DOHH2 (cell line): Measurements from ENCODE around the gene ADRA1B.

Source experiments
- H3F3A ChIP-seq: fragments of 200-600 bp; sonication (generic), shearing (Covaris generic); 2 replicates; pipeline ENCODE4 v1.6.0; 2016; ENCODE audit warnings: antibody characterized with exemption, mild to moderate bottlenecking; ENCODE audit not compliant: control insufficient read depth, insufficient read depth
- H3K27ac ChIP-seq: fragments of 200-600 bp; sonication (generic); 2 replicates; pipeline ENCODE4 v1.5.1; 2014; ENCODE audit warnings: low read depth, mild to moderate bottlenecking, low read length, moderate library complexity
- H3K27me3 ChIP-seq: fragments of 200-600 bp; sonication (generic); 2 replicates; pipeline ENCODE4 v1.6.1; 2014; ENCODE audit warnings: mild to moderate bottlenecking, low read length, mixed read lengths; ENCODE audit not compliant: control insufficient read depth
- H3K36me3 ChIP-seq: fragments of 200-600 bp; sonication (generic); 2 replicates; pipeline ENCODE4 v1.6.1; 2014; ENCODE audit warnings: mild to moderate bottlenecking, low read length, moderate library complexity, mixed read lengths; ENCODE audit not compliant: control insufficient read depth
- H3K4me1 ChIP-seq: fragments of 200-600 bp; sonication (generic); 2 replicates; pipeline ENCODE4 v1.6.1; 2014; ENCODE audit warnings: mild to moderate bottlenecking, low read length, mixed read lengths; ENCODE audit not compliant: control insufficient read depth
- H3K4me2 ChIP-seq: fragments of 200-600 bp; sonication (generic); 2 replicates; pipeline ENCODE4 v1.6.0; 2014; ENCODE audit warnings: mild to moderate bottlenecking, low read length, moderate library complexity
- H3K4me3 ChIP-seq: fragments of 200-600 bp; sonication (generic); 2 replicates; pipeline ENCODE4 v1.5.1; 2014; ENCODE audit warnings: mild to moderate bottlenecking, low read length, mixed read lengths
- H3K79me2 ChIP-seq: fragments of 200-600 bp; sonication (generic); 2 replicates; pipeline ENCODE4 v1.6.1; 2014; ENCODE audit warnings: mild to moderate bottlenecking, low read length, mixed read lengths; ENCODE audit not compliant: control insufficient read depth
- H3K9me2 ChIP-seq: fragments of 200-600 bp; sonication (generic); replicated peaks from 2 replicates; pipeline ENCODE4 v1.6.1; 2014; ENCODE audit warnings: mild to moderate bottlenecking, low read length, mixed read lengths; ENCODE audit not compliant: control insufficient read depth
- H3K9me3 ChIP-seq: fragments of 200-600 bp; sonication (generic); 2 replicates; pipeline ENCODE4 v1.6.1; 2014; ENCODE audit warnings: antibody characterized with exemption, low read length, mixed read lengths; ENCODE audit not compliant: control insufficient read depth, insufficient read depth
- H4K20me1 ChIP-seq: fragments of 200-600 bp; sonication (generic); 2 replicates; pipeline ENCODE4 v1.6.0; 2014; ENCODE audit warnings: low read depth, mild to moderate bottlenecking, antibody characterized with exemption, low read length, moderate library complexity; ENCODE audit not compliant: control insufficient read depth, insufficient read depth
- CTCF ChIP-seq: fragments of 200-600 bp; sonication (generic); IDR thresholded peaks from one replicate; pipeline ENCODE4 v1.5.1; 2014; ENCODE audit warnings: antibody characterized with exemption, mild to moderate bottlenecking, low read depth, low read length; ENCODE audit not compliant: poor library complexity, severe bottlenecking
- EZH2phosphoT487 ChIP-seq: fragments of 200-600 bp; sonication (generic); IDR thresholded peaks from 2 replicates; pipeline ENCODE4 v1.6.1; 2017; ENCODE audit warnings: borderline replicate concordance, mild to moderate bottlenecking, antibody characterized with exemption, low read length, moderate library complexity, mixed read lengths

Gene ADRA1B

GRCh38 chr5:159937580-159937979, 21.3 kb downstream of the ADRA1B start:
- Histone ChIP-seq H3K9me2 (no peaks in the 10 kb centered on the region), H4K20me1 (no peaks in the 10 kb centered on the region), H3K9me3 (no peaks in the 10 kb centered on the region), H3K4me3 (no peak overlapping the region), H3K36me3 (no peaks in the 10 kb centered on the region), H3K27ac (no peak overlapping the region), H3K27me3 (peaks cover 5% of the 10 kb centered on the region; the same call in 1 of the 2 replicates), H3K4me2 (no peak overlapping the region), H3F3A (no peaks in the 10 kb centered on the region), H3K4me1 (no peaks in the 10 kb centered on the region), H3K79me2 (no peaks in the 10 kb centered on the region)
- no peak for TF ChIP-seq EZH2phosphoT487
- TF ChIP-seq CTCF = no peak

- TF ChIP-seq EZH2phosphoT487 (no peak), CTCF (no peak)
- H3K4me1 ChIP-seq = no peaks in the 10 kb centered on the region
Measured at GRCh38 chr5:159943326-159943725, 27.0 kb downstream of the ADRA1B start.

GRCh38 chr5:159944056-159944600, 27.8 kb downstream of the ADRA1B start:
- no peak for TF ChIP-seq EZH2phosphoT487
- TF ChIP-seq CTCF = no peak
- Histone ChIP-seq H3K4me3 (no peak overlapping the region), H3K9me2 (no peaks in the 10 kb centered on the region), H3K27me3 (0 out of 2 replicates have a peak, but pooled peaks cover 6% of the 10 kb centered on the region), H4K20me1 (no peaks in the 10 kb centered on the region), H3K4me1 (no peaks in the 10 kb centered on the region), H3K79me2 (no peaks in the 10 kb centered on the region), H3K9me3 (no peaks in the 10 kb centered on the region), H3K4me2 (no peak overlapping the region), H3K27ac (no peak overlapping the region), H3K36me3 (no peaks in the 10 kb centered on the region), H3F3A (no peaks in the 10 kb centered on the region)

More at GRCh38 chr5:159943326-159943725, 27.0 kb downstream of the ADRA1B start:
- Histone ChIP-seq H3K4me3 (no peak overlapping the region), H3K36me3 (no peaks in the 10 kb centered on the region), H3K9me3 (no peaks in the 10 kb centered on the region), H4K20me1 (no peaks in the 10 kb centered on the region), H3K79me2 (no peaks in the 10 kb centered on the region), H3K27me3 (peaks cover 7% of the 10 kb centered on the region; the same call in 1 of the 2 replicates), H3K4me2 (no peak overlapping the region), H3K9me2 (no peaks in the 10 kb centered on the region), H3F3A (no peaks in the 10 kb centered on the region), H3K27ac (no peak overlapping the region)

- no peaks in the 10 kb centered on the region for H4K20me1 ChIP-seq
- H3K27me3 ChIP-seq = peaks cover 6% of the 10 kb centered on the region; the same call in 1 of the 2 replicates
- H3K27ac ChIP-seq = no peak overlapping the region
- H3K9me3 ChIP-seq = no peaks in the 10 kb centered on the region
- no peaks in the 10 kb centered on the region for H3K79me2 ChIP-seq
- H3F3A ChIP-seq = no peaks in the 10 kb centered on the region
- no peak overlapping the region for H3K4me3 ChIP-seq
- no peaks in the 10 kb centered on the region for H3K4me1 ChIP-seq
- H3K36me3 ChIP-seq = no peaks in the 10 kb centered on the region
- TF ChIP-seq EZH2phosphoT487 (no peak), CTCF (no peak)
- H3K4me2 ChIP-seq = no peak overlapping the region
- no peaks in the 10 kb centered on the region for H3K9me2 ChIP-seq
Measured at GRCh38 chr5:159945359-159945758, 29.1 kb downstream of the ADRA1B start.
